ENCODE results near the gene OR2J3.

DNA sequence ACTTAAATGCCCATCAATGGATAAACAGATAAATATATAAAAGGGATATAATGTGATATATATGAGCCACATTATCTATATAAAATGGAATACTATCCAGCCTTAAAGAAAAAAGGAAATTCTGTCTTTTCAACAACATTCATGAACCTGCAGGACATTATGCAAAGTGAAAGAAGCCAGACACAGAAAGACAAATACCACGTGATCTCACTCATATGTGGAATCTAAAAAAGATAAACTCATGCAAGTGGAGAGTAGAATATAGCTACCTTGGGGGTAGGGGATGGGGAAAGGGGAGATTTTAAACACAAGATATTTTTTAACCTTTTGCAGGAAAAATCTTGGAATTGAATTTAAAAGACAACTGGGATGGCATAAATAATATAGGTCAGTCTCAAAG lies 10.1 kb upstream of the OR2J3 start:
- TF ChIP-seq CTCF (conservative IDR thresholded peaks at IDR 0.05) (no peak), ZFX (IDR thresholded peaks at IDR 0.05) (no peak)
